ENCODE results near the gene TMCC1.

- TF ChIP-seq CTCF (IDR thresholded peaks at IDR 0.05) (peak; percentile 39 to 90 (median 80)), POLR2A (IDR thresholded peaks at IDR 0.05) (no peak), POLR2AphosphoS5 (IDR thresholded peaks at IDR 0.05; ENCODE audit: insufficient read depth in 1 of 2, low read depth in 1 of 2) (peak in 1 of 2 donors; percentile 45)
Measured at GRCh38 chr3:129650256-129650872, 243.1 kb downstream of the TMCC1 start.
